Muscle layer of duodenum (tissue), 2 donors: Measurements from ENCODE around the gene VWA3A.
"Not testable (repeated sequence)": the region's sequence is repeated elsewhere in the genome, so short reads cannot be mapped to it uniquely, and the experiment has no call there.

Experiments
- H3K27ac ChIP-seq: one replicate; pipeline ENCODE4 v1.7.0; 2013; ENCODE audit warnings: mild to moderate bottlenecking, low read length
- H3K27me3 ChIP-seq: one replicate; pipeline ENCODE4 v1.7.0; 2013; ENCODE audit warnings: low read depth, mild to moderate bottlenecking, control low read depth, low read length
- H3K36me3 ChIP-seq, 2 donors: one replicate each; pipeline ENCODE4 v1.7.0; 2013; ENCODE audit warnings: low read length in 2 of 2, control low read depth in 1 of 2, mild to moderate bottlenecking in 1 of 2; ENCODE audit not compliant: insufficient read depth in 2 of 2, control insufficient read depth in 1 of 2
- H3K4me1 ChIP-seq, 2 donors: one replicate each; pipeline ENCODE4 v1.7.0; 2013; ENCODE audit warnings: low read length in 2 of 2, mild to moderate bottlenecking in 2 of 2, control low read depth in 1 of 2, moderate library complexity in 1 of 2; ENCODE audit not compliant: insufficient read depth in 2 of 2, control insufficient read depth in 1 of 2
- H3K4me3 ChIP-seq, 2 donors: one replicate each; pipeline ENCODE4 v1.7.0; 2013; ENCODE audit warnings: low read length in 2 of 2, low read depth in 1 of 2, mild to moderate bottlenecking in 1 of 2
- H3K9me3 ChIP-seq, 2 donors: one replicate each; pipeline ENCODE4 v1.7.0; 2013; ENCODE audit warnings: low read length in 2 of 2, control low read depth in 1 of 2, mild to moderate bottlenecking in 1 of 2; ENCODE audit not compliant: control insufficient read depth in 1 of 2
- donor health status: healthy.

VWA3A gene, protein sequence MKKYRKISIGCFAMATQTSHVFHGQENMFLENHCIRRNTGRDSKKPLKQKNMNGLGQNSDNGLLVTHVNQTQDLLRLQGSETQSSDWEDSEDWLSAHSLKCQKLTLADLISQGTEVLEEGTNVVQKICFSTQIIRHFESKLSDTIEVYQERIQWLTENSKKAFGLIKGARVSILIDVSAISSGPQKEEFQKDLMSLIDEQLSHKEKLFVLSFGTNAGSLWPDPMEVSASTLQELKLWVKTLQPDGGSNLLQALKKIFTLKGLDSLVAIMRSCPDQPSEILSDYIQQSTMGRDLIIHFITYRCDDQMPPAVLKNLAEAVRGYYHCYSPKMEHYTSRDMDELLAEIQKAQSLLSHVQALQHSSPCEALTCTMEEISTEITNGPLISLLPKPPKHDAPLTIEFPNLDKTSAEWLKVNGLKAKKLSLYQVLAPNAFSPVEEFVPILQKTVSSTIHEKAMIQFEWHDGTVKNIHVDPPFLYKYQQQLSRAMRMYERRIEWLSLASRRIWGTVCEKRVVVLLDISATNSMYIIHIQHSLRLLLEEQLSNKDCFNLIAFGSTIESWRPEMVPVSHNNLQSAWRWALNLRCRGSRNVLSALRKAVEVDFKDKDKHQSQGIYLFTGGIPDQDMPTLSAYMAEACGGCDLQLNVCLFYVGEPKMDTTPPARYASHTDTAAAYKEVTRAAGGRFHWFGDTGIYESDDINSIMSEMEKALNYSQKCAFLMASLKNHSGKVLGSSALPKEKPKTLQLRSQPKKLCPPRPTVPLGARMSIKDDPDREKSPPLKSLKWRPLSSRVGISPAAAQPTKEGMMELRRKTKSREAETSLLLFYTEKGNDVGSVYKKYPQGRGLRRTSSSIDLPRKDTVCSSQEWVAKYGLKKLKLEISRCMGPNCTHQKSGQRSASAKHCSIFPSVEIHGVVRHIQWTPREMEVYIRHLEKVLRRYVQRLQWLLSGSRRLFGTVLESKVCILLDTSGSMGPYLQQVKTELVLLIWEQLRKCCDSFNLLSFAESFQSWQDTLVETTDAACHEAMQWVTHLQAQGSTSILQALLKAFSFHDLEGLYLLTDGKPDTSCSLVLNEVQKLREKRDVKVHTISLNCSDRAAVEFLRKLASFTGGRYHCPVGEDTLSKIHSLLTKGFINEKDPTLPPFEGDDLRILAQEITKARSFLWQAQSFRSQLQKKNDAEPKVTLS

DNA sequence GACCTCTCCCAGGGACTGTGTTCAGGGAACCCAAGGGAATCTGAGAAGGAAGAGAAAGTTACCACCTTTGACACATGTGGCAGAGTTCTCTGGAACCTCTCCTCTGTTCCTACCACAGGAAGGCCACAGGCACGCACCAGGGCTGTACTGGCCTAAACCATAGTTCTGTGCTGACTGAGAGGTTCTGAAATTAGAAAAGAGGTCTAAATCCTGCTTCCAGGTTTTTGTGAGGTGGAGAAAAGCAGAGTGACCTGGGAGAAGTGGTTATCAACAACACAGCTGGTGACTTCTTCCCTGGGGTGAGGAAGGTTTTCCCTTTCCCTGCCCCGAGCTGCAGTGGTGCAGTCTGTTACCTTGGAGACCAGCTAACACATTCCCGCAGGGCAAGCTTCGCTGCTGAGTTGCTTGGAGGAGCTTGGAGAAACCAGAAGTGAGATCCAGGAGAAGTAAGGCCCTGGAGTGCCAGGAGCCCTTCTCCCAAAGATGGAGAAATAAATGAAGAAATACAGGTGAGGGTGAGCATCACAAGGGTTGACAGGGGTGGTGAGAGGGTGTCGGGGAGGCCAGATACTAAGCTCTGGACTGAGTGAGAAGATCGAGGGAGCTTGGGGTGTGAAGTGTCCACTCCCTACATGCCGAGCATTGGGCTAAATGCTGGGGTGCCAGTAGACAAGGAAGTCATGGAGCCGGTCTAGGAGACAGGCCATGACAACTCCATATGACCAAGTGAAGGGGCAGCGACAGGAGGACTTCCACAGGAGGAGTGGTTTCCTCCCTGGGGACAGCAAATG is at the start of gene VWA3A:
Gene VWA3A, plus strand, starts transcription at position 399 of the 791 bp plus-strand sequence. Its CDS starts 97 bp downstream, at position 496.
- H3K4me3 ChIP-seq, result no peak within 1 kb of the TSS
- no peaks in the 10 kb centered on the region for H3K27me3 ChIP-seq

DNA sequence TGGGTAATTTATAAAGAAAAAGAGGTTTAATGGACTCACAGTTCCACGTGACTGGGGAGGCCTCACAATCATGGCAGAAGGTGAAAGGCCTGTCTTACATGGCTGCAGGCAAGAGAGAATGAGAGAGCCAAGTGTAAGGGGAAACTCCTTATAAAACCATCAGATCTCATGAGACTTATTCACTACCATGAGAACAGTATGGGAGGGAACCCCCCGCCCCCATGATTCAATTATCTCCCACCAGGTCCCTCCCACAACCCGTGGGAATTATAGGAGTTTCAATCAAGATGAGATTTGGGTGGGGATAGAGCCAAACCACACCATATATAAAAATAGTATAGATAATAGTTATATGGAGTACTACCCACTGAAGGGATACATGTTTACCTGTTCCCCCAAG is 48.5 kb upstream of the VWA3A start:
- H3K9me3 ChIP-seq, H3K4me1 ChIP-seq, H3K36me3 ChIP-seq, H3K4me3 ChIP-seq, H3K27me3 ChIP-seq, H3K27ac ChIP-seq: not testable (repeated sequence)

More for the DNA sequence above, at the start of gene VWA3A:
- Histone ChIP-seq H3K4me1 (peaks cover 0 to 4% of the 10 kb centered on the region in 2 donors), H3K9me3 (no peaks in the 10 kb centered on the region), H3K36me3 (no peaks in the 10 kb centered on the region), H3K27ac (no peak within 1 kb of the TSS)

DNA sequence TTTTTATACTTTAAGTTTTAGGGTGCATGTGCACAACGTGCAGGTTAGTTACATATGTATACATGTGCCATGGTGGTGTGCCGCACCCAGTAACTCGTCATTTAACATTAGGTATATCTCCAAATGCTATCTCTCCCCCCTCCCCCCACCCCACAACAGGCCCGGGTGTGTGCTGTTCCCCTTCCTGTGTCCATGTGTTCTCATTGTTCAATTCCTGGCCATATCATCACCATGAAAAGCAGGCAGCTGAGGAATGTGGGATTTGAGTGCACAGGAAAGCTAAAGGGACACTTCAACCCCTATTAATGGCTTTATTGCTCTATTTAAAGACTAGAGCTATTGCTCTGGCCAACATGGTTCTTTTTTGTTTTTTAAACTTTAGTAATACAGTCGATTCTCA is 46.5 kb upstream of the VWA3A start:
- not testable (repeated sequence) for H3K4me1 ChIP-seq, H3K9me3 ChIP-seq, H3K27me3 ChIP-seq, H3K36me3 ChIP-seq, H3K27ac ChIP-seq, H3K4me3 ChIP-seq

DNA sequence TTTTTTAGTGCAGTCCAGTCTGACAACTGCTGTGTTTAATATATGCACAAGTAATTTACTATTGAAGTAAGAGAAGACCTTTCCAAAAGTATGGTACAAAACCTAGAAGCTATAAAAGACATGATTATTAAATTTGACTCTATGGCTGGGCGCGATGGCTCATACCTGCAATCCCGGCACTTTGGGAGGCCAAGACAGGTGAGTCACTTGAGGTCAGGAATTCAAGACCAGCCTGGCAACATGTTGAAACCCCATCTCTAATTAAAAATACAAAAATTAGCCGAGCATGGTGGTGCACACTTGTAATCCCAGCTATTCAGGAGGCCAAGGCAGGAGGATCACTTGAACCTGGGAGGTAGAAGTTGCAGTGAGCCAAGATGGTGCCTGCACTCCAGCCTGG is 41.4 kb upstream of the VWA3A start:
- H3K27ac ChIP-seq, result no peak overlapping the region
- H3K4me1 ChIP-seq, result no peaks in the 10 kb centered on the region
- H3K9me3 ChIP-seq, result no peaks in the 10 kb centered on the region
- no peaks in the 10 kb centered on the region for H3K36me3 ChIP-seq
- H3K27me3 ChIP-seq, result no peaks in the 10 kb centered on the region
- H3K4me3 ChIP-seq, result no peak overlapping the region

DNA sequence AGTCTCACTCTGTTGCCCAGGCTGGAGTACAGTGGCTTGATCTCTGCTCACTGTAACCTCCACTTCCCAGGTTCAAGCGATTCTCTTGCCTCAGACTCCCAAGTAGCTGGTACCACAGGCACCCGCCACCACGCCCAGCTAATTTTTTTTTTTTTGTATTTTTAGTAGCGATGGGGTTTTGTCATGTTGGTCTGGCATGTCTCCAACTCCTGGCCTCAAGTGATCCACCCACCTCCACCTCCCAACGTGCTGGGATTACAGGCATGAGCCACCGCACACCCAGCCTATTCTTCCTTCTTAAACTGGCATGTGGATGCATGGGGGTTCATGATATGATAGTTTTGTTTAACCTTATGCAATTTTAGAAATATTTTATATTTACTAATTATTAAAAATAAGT is 39.4 kb upstream of the VWA3A start:
- Histone ChIP-seq H3K4me3 (no peak overlapping the region), H3K36me3 (no peaks in the 10 kb centered on the region), H3K4me1 (no peaks in the 10 kb centered on the region), H3K27me3 (no peaks in the 10 kb centered on the region), H3K27ac (no peak overlapping the region), H3K9me3 (no peaks in the 10 kb centered on the region)

DNA sequence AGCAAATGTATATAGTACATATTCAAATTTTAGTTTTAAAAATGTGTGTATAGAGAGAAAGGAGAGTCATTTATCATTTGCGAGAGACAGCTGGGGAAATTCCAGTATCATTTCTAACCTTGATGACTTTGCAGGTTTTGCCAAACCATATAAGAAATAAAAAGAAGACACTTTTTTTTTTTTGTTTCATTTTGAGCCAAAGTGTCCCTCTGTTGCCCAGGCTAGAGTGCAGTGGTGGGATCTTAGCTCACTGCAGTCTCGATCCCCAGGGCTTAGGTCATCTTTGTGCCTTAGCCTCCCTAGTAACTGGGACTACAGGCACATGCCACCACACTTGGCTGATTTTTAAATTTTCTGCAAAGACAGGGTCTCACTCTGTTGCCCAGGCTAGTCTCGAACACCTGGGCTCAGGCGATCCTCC is 38.4 kb upstream of the VWA3A start:
- no peaks in the 10 kb centered on the region for H3K4me1 ChIP-seq
- no peaks in the 10 kb centered on the region for H3K9me3 ChIP-seq
- H3K27me3 ChIP-seq, result no peaks in the 10 kb centered on the region
- no peak overlapping the region for H3K4me3 ChIP-seq
- no peak overlapping the region for H3K27ac ChIP-seq
- H3K36me3 ChIP-seq, result no peaks in the 10 kb centered on the region

DNA sequence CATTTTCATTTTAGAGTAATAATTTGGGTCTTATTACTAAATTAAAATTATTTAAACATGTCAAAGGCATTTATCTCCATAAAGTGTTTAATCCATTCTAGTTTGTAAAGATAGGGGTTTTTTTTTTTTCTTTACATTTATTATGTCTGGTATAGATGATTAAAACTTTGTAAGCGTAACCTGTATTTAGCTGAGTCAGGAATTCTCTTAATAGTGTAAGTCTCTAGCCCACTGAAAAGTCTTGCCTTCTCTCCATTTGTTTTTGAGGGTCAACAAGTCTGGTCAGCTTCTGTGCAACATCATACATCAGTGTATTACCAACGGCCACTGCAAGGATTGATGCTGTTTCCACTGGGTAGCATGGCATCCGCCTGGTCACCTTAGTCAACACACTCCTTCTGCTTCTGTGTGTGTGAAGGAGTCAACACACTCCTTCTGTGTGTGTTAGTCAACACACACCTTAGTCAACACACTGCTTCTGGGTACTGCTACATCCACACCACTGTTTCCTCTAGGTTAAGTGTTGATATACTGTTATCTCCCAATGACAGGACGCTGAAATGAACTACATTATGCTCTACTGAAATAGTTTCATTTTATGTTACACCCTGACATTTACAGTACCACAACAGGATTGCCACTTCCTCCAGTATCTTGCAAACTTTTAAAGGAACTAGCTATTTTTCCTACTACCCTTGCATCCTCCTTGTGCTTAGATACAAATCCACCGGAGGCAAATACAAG is 37.3 kb upstream of the VWA3A start:
- Histone ChIP-seq H3K9me3 (no peaks in the 10 kb centered on the region), H3K4me3 (no peak overlapping the region), H3K27ac (no peak overlapping the region), H3K27me3 (no peaks in the 10 kb centered on the region), H3K4me1 (no peaks in the 10 kb centered on the region), H3K36me3 (no peaks in the 10 kb centered on the region)

DNA sequence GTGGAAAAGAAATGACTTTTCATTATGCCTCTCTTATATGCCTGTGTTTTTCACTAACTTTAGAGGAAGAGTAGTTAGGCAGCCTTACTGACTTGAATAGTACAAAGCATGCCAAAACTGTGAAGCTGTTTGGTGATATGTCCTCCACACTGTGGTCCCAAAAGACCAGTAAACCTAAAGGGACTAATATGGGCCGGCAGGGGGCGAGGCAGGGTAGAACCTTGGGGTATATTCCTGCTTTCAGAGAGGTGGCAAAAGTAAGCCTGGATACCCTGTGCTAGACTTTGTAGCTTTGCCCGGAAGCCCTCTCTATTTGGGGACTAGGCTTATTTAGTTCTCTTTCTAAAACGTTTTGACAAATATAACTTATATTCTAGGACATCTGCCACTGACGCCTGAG is 36.5 kb upstream of the VWA3A start:
- no peak overlapping the region for H3K27ac ChIP-seq
- H3K4me3 ChIP-seq, result no peak overlapping the region
- no peaks in the 10 kb centered on the region for H3K27me3 ChIP-seq
- no peaks in the 10 kb centered on the region for H3K9me3 ChIP-seq
- H3K36me3 ChIP-seq, result no peaks in the 10 kb centered on the region
- H3K4me1 ChIP-seq, result no peaks in the 10 kb centered on the region

DNA sequence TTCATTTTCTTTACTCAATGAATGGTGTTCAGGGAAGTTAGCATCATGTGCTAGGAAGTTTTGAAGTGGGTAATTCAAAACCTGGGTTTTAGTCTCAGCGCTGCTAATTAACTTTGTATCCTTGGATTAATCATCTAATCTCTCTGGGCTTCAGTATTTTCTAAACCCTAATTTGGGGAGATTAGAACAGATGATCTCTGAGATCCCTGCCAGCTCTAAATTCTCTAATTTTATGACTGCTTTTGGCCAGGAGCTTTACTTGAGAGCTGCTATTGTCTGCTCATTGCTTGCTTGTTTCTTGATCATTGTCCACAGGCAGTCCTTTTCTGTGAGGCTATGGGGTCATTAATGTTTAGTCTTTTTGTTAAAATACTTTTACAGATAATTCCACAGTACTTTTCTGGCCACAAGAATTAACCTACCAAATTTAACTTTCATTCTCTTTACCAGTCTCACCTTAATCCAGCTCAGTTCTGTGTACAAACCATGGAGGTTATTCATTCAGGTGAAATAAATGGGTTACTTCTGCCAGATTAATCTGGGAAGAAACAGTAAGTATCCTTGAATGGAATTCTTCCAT is 28.4 kb upstream of the VWA3A start:
- no peaks in the 10 kb centered on the region for H3K9me3 ChIP-seq
- H3K36me3 ChIP-seq, result no peaks in the 10 kb centered on the region
- H3K4me1 ChIP-seq, result no peaks in the 10 kb centered on the region
- no peaks in the 10 kb centered on the region for H3K27me3 ChIP-seq
- H3K4me3 ChIP-seq, result no peak overlapping the region
- no peak overlapping the region for H3K27ac ChIP-seq

DNA sequence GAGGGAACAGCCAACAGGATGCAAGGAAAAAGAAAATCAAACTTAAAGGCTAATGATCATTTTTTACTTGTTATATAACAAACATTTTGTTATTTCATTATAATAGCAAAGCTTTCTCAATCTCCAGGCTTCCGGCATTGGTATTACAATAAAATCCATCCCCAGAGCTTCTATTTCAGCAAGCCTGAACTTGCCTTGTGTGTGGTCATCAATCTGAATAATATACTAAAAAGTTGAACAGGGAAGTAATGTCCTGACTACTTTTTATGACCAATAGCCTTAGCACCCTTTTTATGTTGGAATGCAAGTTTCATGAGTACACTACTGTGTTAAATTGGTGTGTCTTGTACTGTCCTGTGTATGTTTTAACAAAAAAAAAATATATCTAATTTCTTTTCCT is 27.1 kb upstream of the VWA3A start:
- Histone ChIP-seq H3K36me3 (no peaks in the 10 kb centered on the region), H3K4me1 (no peaks in the 10 kb centered on the region), H3K9me3 (no peaks in the 10 kb centered on the region), H3K27me3 (no peaks in the 10 kb centered on the region), H3K4me3 (no peak overlapping the region), H3K27ac (no peak overlapping the region)
